SKM-1 (cell line): Measurements from ENCODE around the gene GFRA4.

Experiments used
- DNase-seq: peaks from one replicate; lab custom pipeline; 2025; ENCODE audit not compliant: unreplicated experiment; lab: John Stamatoyannopoulos, UW

Gene GFRA4

GRCh38 chr20:3696200-3696599 lies 33.0 kb upstream of the GFRA4 start:
- no peak for DNase-seq

DNA sequence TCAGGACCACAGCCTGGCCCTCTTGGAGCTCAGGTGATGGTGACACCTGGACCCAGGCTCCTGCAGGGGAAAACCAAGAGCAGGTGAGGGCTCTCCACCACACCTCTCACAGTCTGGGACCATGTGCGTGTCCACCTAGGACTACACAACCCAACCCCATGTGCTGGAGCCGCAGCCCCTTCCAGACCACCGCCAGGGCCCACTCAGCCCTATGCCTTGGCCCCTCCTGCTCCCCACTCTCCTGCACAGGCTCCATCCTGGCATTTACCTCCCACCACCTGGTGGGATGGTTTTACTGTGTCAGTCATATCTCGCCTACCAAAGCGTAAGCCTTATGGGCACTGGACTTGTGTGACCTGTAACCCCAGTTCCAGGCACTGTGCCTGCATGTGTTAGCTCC lies 31.7 kb upstream of the GFRA4 start:
- no peak for DNase-seq

GRCh38 chr20:3693376-3693775 lies 30.2 kb upstream of the GFRA4 start:
- no peak for DNase-seq

GRCh38 chr20:3692706-3693294 lies 29.6 kb upstream of the GFRA4 start:
- DNase-seq: no peak

DNA sequence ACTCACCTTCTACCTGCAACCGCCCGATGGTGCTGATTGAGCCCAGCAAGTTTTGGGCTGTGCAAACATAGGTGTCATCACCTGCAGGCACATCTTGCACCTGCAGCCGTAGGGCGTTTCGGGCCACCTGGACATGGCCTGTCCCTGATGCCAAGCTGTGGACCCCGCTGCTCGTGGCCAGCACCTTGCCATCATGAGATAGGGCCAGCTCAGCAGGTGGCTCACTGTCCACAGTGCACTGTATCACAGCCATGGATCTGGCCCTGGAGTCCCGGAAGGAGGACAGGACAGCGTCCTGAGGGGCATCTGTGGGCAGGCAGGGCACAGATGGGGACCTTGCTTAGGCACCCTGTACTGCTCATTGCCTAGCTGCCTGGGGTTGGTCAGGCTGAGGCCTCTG lies 28.7 kb upstream of the GFRA4 start:
- DNase-seq: no peak

GRCh38 chr20:3691306-3691705 lies 28.1 kb upstream of the GFRA4 start:
- no peak for DNase-seq

- no peak for DNase-seq
Measured at GRCh38 chr20:3690413-3690812, 27.2 kb upstream of the GFRA4 start.

- DNase-seq: no peak
Measured at GRCh38 chr20:3689978-3690377, 26.8 kb upstream of the GFRA4 start.

DNA sequence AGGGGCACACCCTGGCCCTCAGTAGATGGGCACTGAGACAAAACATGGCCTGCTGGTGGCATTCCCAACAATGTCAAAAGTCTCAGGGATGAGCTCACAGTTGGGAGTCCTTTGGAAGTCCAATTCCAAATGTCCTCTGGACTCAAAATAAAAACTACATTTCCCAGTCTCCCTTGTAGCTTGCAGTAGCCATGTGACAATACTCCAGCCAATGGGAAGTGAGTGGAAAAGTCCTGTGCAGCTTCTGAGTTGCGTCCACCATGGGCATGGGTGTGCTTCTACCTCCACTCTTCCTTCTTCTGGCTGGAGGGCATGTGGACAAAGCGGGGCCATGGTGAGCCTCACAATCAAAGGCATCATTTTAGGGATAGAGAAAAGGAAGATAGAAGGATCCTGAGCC lies 24.5 kb upstream of the GFRA4 start:
- DNase-seq: no peak

DNA sequence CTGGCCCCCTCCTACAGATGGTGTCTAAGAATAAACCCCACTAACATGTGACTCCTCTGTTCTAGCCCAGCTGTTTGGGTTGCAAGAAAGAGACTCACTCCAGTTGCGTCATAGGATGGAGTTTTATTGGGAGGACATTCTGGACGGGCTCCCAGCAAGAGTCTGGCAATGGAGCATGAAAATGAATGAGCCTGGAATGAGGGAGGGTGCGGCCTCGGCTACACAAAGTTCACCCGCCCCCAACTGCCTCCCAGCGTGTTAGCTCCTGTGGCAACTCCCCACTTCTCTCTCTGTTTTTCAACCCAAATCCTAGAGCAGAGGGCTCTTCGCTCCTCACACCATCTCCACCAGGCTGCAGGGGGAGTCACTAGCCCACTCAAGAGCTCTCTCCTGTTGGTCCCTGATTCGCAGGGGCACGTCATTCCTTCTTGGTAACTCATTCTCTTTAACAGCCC lies 23.7 kb upstream of the GFRA4 start:
- DNase-seq: no peak

GRCh38 chr20:3686421-3686820 lies 23.2 kb upstream of the GFRA4 start:
- no peak for DNase-seq

DNA sequence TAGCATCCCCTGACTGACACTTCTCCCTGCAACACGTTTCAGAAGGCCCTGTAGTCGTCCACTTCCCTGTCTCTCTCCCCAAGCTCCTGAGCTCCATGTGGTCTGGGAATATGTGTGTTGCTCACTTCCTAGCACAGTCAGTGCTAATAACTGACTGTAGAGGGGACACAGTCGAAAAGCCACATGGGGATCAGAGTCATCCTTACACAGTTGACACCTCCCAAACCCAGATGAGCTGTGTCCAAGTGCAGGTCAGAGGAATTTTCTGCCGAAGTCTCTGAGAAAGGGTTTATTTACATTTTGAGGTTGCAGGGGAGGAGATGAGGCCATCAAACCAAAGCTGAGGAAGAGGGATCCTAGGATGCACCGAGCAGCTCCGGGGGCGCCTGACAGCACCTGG lies 22.1 kb upstream of the GFRA4 start:
- no peak for DNase-seq

- no peak for DNase-seq
Measured at GRCh38 chr20:3681931-3682781, 19.0 kb upstream of the GFRA4 start, which contains the start of gene ADAM33. TSS of gene ADAM33 (minus strand) at chr20:3682010. CDS start at chr20:3682004, 6 bp downstream.

- DNase-seq: no peak
Measured at GRCh38 chr20:3681352-3681930, 18.2 kb upstream of the GFRA4 start.

GRCh38 chr20:3680701-3681351 lies 17.6 kb upstream of the GFRA4 start:
- DNase-seq: no peak

DNA sequence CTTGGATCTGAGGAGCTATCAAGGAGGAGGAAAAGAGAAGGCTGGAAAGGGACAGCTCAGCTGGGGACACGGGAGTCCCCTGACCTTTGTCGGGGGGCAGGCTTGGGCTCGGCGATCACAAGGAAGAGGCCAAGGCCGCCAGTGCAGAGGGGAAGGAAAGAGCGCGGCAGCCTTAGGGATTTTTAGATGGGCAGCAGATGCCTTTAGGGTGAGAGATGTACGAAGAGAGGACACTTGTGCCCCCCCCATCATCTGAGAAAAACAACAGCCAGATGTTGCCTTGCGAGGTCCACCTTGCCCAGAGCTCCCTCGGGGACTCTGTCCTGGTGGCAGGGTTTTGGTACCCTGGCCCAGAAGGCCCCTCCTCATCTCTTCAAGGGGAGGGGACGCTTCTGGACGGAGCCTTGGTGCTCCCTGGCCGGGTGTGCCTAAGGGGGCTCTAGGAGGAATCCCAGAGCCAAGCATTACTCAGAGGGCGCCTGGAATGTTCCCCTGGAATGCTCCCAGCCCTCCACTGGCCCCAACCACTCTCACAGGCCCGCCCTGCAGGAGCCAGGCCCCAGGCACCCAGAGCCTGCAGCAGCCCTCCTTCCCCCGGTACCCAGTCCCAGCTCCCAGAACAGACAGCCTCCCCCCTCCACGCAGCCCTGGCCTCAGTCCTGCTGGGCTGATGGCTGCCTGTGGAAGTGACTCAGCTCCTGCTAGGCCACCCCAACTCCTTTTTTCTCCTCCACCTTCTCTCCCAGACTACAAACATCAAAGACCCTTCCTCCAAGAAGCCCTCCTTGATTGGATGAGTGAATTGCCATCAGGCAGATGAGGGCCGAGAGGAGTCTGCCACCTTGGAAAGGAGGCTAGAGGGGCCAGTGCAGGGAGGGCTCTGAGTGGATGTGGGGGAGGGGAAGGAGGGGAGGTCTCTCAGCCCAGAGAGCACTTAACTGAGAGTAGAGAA lies 16.8 kb upstream of the GFRA4 start:
- no peak for DNase-seq

DNA sequence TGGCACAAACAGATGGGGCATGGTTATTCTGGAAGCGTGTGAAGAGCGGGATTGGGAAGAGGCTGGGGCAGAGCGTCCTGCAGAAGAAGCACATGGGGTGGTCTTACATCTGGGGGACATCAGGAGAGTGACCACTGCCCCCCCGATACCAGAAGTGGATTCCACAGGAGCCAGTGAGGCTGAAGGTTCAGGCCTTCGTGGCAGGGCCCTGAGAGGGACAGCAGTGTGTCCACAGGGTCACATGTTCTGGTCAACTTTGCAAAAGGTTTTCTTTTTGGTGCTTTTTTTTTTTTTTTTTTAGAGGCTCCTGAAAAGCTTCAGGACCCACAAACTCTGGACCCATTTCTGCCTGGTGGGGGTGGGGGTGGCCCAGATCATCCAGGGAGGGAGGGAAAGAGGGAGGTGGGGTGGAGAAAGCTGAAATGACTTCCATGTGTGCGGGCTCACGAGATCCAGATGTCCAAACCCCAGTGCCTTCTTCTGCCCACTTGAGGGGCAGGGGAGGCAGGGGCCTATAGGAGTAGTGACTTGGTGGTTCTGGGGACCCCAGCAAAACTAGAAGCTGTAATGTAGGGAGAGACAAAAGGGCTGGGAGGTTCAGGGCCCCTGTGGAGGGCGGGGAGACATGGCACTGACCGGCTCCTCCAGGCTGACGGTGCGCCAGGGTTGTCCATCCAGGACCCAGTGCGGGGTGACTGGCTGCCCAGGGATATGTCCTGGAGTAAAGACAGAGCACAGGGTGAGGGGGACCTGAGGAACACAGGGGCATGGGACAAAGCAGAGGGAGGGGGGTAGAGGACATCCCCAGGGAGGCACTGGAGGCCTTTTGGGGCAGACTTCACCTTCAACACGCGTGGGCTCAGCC lies 15.9 kb upstream of the GFRA4 start:
- no peak for DNase-seq

GRCh38 chr20:3678198-3678597 lies 15.0 kb upstream of the GFRA4 start:
- no peak for DNase-seq

GRCh38 chr20:3677733-3678132 lies 14.5 kb upstream of the GFRA4 start:
- DNase-seq: no peak
